Fibroblast of lung (primary cell): ENCODE data around the gene SLC35E4.

Experiments used
- EZH2 ChIP-seq: IDR thresholded peaks from 2 replicates; pipeline ENCODE4 v1.5.1; 2012; ENCODE audit warnings: low read length, control low read depth, mild to moderate bottlenecking; ENCODE audit errors: missing control alignments
- TF ChIP-seq, protein P1 (sequence below), 2 donors: IDR thresholded peaks in 1 of 2; conservative IDR thresholded peaks in 1 of 2; 1 replicate in 1 of 2; 2 replicates in 1 of 2; pipeline ENCODE4 v1.5.1; 2011 to 2012; ENCODE audit warnings: low read length in 2 of 2, control low read depth in 1 of 2, inconsistent platforms in 1 of 2, low read depth in 1 of 2, mild to moderate bottlenecking in 1 of 2

DNA sequence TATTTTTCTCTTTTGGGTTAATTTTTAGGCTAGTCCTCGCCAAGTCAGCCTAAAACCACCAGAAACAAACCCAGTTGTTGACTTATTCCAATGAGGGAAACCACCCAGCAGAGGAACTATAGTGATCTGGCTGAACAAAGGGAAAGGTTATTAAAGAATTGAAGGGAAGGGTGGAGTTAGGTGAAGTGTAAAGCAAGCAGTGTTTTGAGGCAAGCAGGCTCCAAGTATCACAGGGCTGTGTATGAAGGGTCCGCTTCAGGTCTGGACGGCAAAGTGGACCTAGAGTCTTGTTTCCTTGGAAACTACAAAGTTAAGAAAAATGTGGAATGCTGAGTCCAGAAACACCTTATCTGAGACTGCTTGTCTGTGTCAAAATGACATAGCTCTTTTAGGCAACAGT, 31.8 kb upstream of the SLC35E4 start:
- TF ChIP-seq, protein P1, sequence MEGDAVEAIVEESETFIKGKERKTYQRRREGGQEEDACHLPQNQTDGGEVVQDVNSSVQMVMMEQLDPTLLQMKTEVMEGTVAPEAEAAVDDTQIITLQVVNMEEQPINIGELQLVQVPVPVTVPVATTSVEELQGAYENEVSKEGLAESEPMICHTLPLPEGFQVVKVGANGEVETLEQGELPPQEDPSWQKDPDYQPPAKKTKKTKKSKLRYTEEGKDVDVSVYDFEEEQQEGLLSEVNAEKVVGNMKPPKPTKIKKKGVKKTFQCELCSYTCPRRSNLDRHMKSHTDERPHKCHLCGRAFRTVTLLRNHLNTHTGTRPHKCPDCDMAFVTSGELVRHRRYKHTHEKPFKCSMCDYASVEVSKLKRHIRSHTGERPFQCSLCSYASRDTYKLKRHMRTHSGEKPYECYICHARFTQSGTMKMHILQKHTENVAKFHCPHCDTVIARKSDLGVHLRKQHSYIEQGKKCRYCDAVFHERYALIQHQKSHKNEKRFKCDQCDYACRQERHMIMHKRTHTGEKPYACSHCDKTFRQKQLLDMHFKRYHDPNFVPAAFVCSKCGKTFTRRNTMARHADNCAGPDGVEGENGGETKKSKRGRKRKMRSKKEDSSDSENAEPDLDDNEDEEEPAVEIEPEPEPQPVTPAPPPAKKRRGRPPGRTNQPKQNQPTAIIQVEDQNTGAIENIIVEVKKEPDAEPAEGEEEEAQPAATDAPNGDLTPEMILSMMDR (conservative IDR thresholded peaks at IDR 0.05 in 1 of 2, IDR thresholded peaks at IDR 0.05 in 1 of 2; ENCODE audit: low read depth in 1 of 2, low read length in 2 of 2) = no peak
- no peak for TF ChIP-seq EZH2
